SU-DHL-6 (cell line): ENCODE measurements around the gene EEF1AKMT4.

ENCODE experiments used
- H2AFZ ChIP-seq: fragments of 200-600 bp; sonication (generic); 2 replicates; pipeline ENCODE4 v1.6.1; 2014; ENCODE audit warnings: low read depth, mild to moderate bottlenecking, moderate library complexity, mixed read lengths, antibody characterized with exemption, low read length; ENCODE audit not compliant: severe bottlenecking
- H3F3A ChIP-seq: fragments of 200-600 bp; shearing (Covaris generic); 2 replicates; pipeline ENCODE4 v1.6.0; 2016; ENCODE audit warnings: antibody characterized with exemption, mild to moderate bottlenecking; ENCODE audit not compliant: insufficient read depth
- H3K27ac ChIP-seq: fragments of 200-600 bp; sonication (generic); 2 replicates; pipeline ENCODE4 v1.5.1; 2016; ENCODE audit warnings: low read depth, mild to moderate bottlenecking, low read length, moderate library complexity, mixed read lengths
- H3K27me3 ChIP-seq: fragments of 200-600 bp; sonication (generic), shearing (Covaris generic); 2 replicates; pipeline ENCODE4 v1.6.0; 2014; ENCODE audit warnings: mild to moderate bottlenecking, low read length
- H3K36me3 ChIP-seq: fragments of 200-600 bp; sonication (generic); 2 replicates; pipeline ENCODE4 v1.6.1; 2014; ENCODE audit warnings: mild to moderate bottlenecking, low read length, mixed read lengths
- H3K4me2 ChIP-seq: fragments of 300-600, 200-600 bp; shearing (Covaris generic), sonication (generic); 2 replicates; pipeline ENCODE4 v1.6.0; 2014; ENCODE audit warnings: low read length, low read depth, mild to moderate bottlenecking; ENCODE audit not compliant: poor library complexity, severe bottlenecking
- H3K4me3 ChIP-seq: fragments of 200-600 bp; sonication (generic); 2 replicates; pipeline ENCODE4 v1.5.1; 2014; ENCODE audit warnings: antibody characterized with exemption, low read length, mild to moderate bottlenecking, mixed read lengths; ENCODE audit not compliant: insufficient read depth, poor library complexity, severe bottlenecking
- H3K79me2 ChIP-seq: fragments of 200-600 bp; sonication (generic); 2 replicates; pipeline ENCODE4 v1.6.1; 2014; ENCODE audit warnings: mild to moderate bottlenecking, low read length, moderate library complexity; ENCODE audit not compliant: insufficient read depth
- H3K9ac ChIP-seq: fragments of 200-600 bp; sonication (generic); 2 replicates; pipeline ENCODE4 v1.7.0; 2014; ENCODE audit warnings: mild to moderate bottlenecking, low read length
- H3K9me2 ChIP-seq: fragments of 200-600 bp; sonication (generic); replicated peaks from 2 replicates; pipeline ENCODE4 v1.6.1; 2014; ENCODE audit warnings: low read length; ENCODE audit not compliant: insufficient read depth
- H3K9me3 ChIP-seq: fragments of 200-600 bp; sonication (generic); 2 replicates; pipeline ENCODE4 v1.6.1; 2014; ENCODE audit warnings: low read length, mixed read lengths; ENCODE audit not compliant: insufficient read depth
- H4K20me1 ChIP-seq: fragments of 200-600 bp; sonication (generic); 2 replicates; pipeline ENCODE4 v1.6.1; 2014; ENCODE audit warnings: low read depth, mild to moderate bottlenecking, antibody characterized with exemption, low read length, moderate library complexity, mixed read lengths
- EZH2phosphoT487 ChIP-seq: fragments of 200-600 bp; sonication (generic), shearing (Covaris generic); conservative IDR thresholded peaks from 2 replicates; pipeline ENCODE4 v1.6.1; 2018; ENCODE audit warnings: mild to moderate bottlenecking, antibody characterized with exemption, low read length, moderate library complexity, mixed read lengths
- TF ChIP-seq, protein P1 (sequence below): fragments of 200-600 bp; sonication (generic); IDR thresholded peaks from one replicate; pipeline ENCODE4 v1.5.1; 2017; ENCODE audit warnings: antibody characterized with exemption, mild to moderate bottlenecking, low read length, moderate library complexity; ENCODE audit not compliant: insufficient read depth, poor library complexity, severe bottlenecking

Gene EEF1AKMT4

DNA sequence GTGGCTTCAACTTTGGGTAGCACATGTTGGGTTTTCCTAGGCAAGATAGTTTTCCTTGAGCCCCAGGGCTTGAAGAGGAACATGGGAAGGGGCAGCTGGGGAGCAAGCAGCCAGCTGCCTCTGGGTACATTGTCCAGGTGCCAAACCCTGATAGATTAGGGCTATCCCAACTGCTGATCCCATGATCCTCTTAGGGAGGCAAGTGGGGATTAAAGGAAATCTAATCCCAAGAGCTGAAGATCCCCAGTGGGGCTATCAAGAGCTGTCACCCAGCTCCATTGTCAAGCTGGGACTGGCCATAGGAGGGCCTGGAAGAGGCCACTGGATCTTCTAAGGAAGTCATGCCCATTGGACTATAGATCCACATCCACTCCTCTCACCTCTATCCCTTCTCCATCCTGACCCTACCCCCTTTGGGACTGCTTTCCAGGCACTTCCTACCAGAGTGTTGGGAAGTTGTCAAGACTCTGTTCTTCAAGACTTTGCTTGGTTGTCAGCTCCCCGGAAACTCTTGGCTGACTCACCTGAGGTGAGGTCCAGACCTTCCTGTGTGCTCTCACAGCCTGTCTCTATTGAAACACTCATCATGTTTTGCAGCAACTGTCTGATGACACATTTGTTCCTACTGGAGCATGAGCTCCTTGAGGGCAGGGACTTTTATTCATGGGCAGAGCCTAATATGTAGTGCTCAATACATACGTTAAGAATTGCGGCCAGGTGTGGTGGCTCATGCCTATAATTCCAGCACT, 6.0 kb downstream of the EEF1AKMT4 start:
- Histone ChIP-seq H3K36me3 (no peaks in the 10 kb centered on the region), H3K9me2 (no peaks in the 10 kb centered on the region), H3F3A (no peaks in the 10 kb centered on the region; the same call in 1 of the 2 replicates), H3K9me3 (no peaks in the 10 kb centered on the region), H3K4me3 (no peak overlapping the region), H3K79me2 (no peaks in the 10 kb centered on the region), H3K4me2 (no peak overlapping the region), H2AFZ (no peak overlapping the region), H3K27me3 (no peaks in the 10 kb centered on the region), H4K20me1 (no peaks in the 10 kb centered on the region), H3K9ac (no peak overlapping the region), H3K27ac (no peak overlapping the region)
- TF ChIP-seq EZH2phosphoT487: no peak
- TF ChIP-seq, protein P1, sequence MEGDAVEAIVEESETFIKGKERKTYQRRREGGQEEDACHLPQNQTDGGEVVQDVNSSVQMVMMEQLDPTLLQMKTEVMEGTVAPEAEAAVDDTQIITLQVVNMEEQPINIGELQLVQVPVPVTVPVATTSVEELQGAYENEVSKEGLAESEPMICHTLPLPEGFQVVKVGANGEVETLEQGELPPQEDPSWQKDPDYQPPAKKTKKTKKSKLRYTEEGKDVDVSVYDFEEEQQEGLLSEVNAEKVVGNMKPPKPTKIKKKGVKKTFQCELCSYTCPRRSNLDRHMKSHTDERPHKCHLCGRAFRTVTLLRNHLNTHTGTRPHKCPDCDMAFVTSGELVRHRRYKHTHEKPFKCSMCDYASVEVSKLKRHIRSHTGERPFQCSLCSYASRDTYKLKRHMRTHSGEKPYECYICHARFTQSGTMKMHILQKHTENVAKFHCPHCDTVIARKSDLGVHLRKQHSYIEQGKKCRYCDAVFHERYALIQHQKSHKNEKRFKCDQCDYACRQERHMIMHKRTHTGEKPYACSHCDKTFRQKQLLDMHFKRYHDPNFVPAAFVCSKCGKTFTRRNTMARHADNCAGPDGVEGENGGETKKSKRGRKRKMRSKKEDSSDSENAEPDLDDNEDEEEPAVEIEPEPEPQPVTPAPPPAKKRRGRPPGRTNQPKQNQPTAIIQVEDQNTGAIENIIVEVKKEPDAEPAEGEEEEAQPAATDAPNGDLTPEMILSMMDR: no peak

DNA sequence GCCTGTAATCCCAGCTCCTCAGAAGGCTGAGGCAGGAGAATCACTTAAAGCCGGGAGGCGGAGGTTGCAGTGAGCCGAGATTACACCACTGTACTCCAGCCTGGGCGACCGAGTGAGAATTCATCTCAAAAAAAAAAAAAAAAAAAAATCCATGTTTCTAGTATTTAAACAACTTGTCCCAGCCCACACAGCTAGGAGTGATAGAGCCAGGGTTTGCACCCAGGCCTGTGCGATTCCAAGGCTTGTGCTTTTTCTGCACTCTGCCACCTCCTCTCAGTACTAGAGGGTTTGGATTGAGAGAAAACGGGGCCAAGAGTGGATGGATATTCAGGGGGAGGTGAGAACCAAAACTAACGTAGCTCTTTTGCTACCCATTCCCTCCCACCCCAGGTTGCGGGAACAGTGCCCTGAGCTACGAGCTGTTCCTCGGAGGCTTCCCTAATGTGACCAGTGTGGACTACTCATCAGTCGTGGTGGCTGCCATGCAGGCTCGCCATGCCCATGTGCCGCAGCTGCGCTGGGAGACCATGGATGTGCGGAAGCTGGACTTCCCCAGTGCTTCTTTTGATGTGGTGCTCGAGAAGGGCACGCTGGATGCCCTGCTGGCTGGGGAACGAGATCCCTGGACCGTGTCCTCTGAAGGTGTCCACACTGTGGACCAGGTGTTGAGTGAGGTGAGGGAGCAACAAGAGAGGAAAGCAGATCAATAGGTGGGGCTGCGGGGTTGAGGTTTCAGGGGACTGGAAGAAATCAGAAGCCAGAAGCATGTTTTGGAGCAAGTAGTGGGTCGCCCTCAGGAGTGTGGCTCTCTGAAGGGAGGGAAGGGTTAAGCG, 7.8 kb downstream of the EEF1AKMT4 start:
- Histone ChIP-seq H3F3A (no peaks in the 10 kb centered on the region; the same call in 1 of the 2 replicates), H3K36me3 (no peaks in the 10 kb centered on the region), H3K9me2 (no peaks in the 10 kb centered on the region), H2AFZ (no peak overlapping the region), H3K4me2 (no peak overlapping the region), H3K9ac (no peak overlapping the region), H3K4me3 (no peak overlapping the region), H4K20me1 (no peaks in the 10 kb centered on the region), H3K9me3 (no peaks in the 10 kb centered on the region), H3K27me3 (no peaks in the 10 kb centered on the region), H3K79me2 (no peaks in the 10 kb centered on the region), H3K27ac (no peak overlapping the region)
- TF ChIP-seq EZH2phosphoT487: no peak
- TF ChIP-seq, protein P1: no peak

DNA sequence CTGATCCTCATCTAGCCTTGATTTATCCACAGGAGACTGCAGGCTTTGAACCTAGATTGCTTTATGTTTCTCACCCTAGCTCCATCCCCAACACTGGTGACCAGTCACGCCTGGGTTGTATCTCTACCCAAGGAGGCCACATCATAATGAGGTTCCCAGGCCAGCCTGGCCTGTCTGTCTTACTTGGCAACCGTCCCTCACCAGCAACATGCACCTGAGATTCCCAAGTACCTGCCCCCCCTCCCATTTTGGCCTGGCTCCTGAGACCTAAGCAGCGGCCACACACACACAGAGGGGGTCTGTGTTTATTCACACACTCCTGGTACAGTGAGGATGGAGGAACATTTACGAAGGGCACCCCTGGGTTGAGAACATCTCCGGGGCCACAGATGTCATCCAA, 9.5 kb downstream of the EEF1AKMT4 start:
- H2AFZ ChIP-seq: no peak overlapping the region
- H3K36me3 ChIP-seq: no peaks in the 10 kb centered on the region
- no peaks in the 10 kb centered on the region for H3K9me3 ChIP-seq
- H3K4me2 ChIP-seq: no peak overlapping the region
- no peaks in the 10 kb centered on the region; the same call in 1 of the 2 replicates for H3F3A ChIP-seq
- H3K27me3 ChIP-seq: no peaks in the 10 kb centered on the region
- H3K9ac ChIP-seq: no peak overlapping the region
- no peak overlapping the region for H3K4me3 ChIP-seq
- no peak overlapping the region for H3K27ac ChIP-seq
- H3K79me2 ChIP-seq: no peaks in the 10 kb centered on the region
- H3K9me2 ChIP-seq: no peaks in the 10 kb centered on the region
- TF ChIP-seq EZH2phosphoT487: no peak
- TF ChIP-seq, protein P1: no peak
- H4K20me1 ChIP-seq: no peaks in the 10 kb centered on the region
